Measurements from ENCODE around the gene YWHAQ.
"Not testable (repeated sequence)": the region's sequence is repeated elsewhere in the genome, so short reads cannot be mapped to it uniquely, and the experiment has no call there.

The YWHAQ gene

DNA sequence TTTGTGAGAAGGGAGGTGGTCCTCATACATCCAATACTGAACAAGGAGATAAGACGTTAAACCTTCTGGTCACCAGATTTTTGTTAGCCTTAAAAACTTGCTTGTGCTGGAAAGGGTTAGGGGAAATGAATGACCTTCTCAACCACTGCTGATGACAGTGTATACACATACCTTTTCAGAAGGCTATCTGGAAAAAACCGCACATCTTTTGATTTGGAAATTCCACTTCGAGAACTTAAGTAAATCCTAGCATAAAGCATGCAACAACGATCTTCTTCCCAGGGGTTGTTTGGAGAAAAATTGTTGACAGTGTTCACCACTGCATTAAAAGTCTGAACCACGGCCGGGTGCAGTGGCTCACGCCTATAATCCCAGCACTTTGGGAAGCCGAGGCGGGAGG, 7.6 kb downstream of the YWHAQ start:
- no peak overlapping the region for H3K4me3 ChIP-seq (ENCODE audit: low read depth, low read length)
- TF ChIP-seq, protein P1, sequence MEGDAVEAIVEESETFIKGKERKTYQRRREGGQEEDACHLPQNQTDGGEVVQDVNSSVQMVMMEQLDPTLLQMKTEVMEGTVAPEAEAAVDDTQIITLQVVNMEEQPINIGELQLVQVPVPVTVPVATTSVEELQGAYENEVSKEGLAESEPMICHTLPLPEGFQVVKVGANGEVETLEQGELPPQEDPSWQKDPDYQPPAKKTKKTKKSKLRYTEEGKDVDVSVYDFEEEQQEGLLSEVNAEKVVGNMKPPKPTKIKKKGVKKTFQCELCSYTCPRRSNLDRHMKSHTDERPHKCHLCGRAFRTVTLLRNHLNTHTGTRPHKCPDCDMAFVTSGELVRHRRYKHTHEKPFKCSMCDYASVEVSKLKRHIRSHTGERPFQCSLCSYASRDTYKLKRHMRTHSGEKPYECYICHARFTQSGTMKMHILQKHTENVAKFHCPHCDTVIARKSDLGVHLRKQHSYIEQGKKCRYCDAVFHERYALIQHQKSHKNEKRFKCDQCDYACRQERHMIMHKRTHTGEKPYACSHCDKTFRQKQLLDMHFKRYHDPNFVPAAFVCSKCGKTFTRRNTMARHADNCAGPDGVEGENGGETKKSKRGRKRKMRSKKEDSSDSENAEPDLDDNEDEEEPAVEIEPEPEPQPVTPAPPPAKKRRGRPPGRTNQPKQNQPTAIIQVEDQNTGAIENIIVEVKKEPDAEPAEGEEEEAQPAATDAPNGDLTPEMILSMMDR (IDR thresholded peaks at IDR 0.05; ENCODE audit: borderline replicate concordance, insufficient read depth, low read depth, low read length) = no peak

DNA sequence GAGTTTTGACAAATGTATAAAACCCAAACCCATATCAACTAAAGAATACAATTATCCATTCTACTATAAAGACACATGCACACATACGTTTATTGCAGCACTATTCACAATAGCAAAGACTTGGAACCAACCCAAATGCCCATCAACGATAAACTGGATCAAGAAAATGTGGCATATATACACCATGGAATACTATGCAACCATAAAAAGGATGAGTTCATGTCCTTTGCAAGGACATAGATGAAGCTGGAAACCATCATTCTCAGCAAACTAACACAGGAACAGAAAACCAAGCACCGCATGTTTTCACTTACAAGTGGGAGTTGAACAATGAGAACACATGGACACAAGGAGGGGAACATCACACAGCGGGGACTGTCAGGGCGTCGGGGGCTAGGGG, 9.1 kb downstream of the YWHAQ start:
- not testable (repeated sequence) for H3K4me3 ChIP-seq (ENCODE audit: low read depth, low read length)

DNA sequence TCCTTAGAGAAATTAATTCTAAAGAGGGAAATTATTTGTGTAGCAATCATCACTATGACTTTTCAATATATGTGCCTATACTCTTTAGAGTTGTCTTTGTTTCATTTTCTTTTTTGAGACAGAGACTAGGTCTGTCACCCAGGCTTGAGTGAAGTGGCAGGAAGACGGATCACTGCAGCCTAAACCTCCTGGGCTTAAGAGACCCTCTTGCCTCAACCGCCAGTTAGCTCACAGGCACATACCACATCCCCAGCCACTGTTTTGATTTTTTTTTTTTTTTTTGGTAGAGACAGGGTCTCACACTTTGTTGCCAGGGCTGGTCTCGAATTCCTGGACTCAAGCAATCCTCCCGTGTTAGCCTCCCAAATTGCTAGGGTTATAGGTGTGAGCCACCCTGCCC, 12.4 kb downstream of the YWHAQ start:
- H3K4me3 ChIP-seq (ENCODE audit: low read depth, low read length) = no peak overlapping the region
- TF ChIP-seq, protein P1 (IDR thresholded peaks at IDR 0.05; ENCODE audit: borderline replicate concordance, insufficient read depth, low read depth, low read length) = no peak

DNA sequence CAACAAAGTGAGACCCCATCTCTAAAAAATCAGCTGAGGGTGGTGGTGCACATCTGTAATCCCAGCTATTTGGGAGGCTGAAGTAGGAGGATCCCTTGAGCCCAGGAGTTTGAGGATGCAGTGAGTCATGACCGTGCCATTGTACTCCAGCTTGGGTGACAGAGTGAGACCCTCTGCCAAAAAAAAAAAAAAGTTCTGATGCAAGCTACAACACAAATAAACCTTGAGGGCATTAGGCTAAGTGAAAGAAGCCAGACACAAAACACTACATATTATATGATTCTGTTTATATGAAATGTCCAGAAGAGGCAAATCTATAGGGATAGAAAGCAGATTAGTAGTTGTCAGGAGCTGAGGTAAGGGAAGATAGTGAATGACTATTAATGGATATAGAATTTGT, 13.0 kb downstream of the YWHAQ start:
- TF ChIP-seq, protein P1 (IDR thresholded peaks at IDR 0.05; ENCODE audit: borderline replicate concordance, insufficient read depth, low read depth, low read length) = no peak
- H3K4me3 ChIP-seq (ENCODE audit: low read depth, low read length) = no peak overlapping the region

DNA sequence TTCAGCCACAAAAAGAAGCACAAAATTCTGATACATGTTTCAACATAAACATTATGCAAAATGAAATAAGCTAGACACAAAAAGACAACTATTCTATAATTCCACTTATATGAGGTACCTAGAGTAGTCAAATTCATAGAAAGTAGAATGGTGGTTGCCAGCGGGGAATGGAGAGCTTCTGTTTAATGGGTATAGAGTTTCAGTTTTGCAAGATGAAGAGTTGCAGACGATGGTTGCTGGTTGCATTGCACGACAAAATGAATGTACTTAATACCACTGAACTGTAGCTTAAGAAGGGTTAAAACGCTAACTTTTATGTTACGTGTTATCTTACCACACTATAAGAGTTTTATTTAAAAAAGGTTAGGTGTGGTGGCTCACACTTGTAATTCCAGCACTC, 13.5 kb downstream of the YWHAQ start:
- TF ChIP-seq, protein P1 (IDR thresholded peaks at IDR 0.05; ENCODE audit: borderline replicate concordance, insufficient read depth, low read depth, low read length) = no peak
- H3K4me3 ChIP-seq (ENCODE audit: low read depth, low read length) = no peak overlapping the region

DNA sequence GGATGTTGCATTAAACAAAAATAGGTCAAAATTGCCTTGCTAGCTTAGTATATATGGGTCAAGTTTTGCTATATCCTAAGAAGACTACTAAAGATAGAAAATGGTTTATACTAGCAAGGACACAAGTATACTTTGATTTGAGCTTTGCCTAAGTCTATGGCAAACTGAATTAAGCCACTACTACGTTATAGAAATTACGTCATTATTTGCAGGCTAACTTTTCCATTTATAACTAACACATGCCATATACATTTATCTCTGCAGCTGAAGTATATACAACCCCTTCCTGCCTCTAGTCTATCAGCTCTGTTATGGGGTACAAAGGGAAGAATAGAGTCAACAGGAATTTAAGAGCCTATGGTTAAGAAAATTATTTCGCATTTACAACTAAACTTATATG, 16.2 kb downstream of the YWHAQ start:
- TF ChIP-seq, protein P1 (IDR thresholded peaks at IDR 0.05; ENCODE audit: borderline replicate concordance, insufficient read depth, low read depth, low read length) = no peak
- no peak overlapping the region for H3K4me3 ChIP-seq (ENCODE audit: low read depth, low read length)

DNA sequence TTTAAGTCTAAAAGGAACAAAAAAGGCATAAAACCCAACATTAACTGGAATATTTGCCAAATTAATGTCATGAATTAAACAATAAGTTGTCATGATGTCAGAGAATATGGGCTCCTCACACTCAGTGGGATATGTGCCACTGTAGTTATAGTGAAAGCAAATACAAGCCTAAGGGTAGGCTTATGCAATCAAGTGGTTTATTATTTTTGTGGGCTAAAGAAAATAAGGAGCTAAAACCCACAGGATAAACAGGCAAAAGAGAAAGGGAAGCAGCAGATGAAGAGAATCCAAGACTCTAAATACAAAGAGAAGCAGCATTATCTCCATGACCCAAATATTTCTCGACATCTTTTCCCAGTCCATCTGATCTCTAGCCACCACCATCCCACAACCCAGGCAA, 17.5 kb downstream of the YWHAQ start:
- H3K4me3 ChIP-seq (ENCODE audit: low read depth, low read length) = no peak overlapping the region
- TF ChIP-seq, protein P1 (IDR thresholded peaks at IDR 0.05; ENCODE audit: borderline replicate concordance, insufficient read depth, low read depth, low read length) = no peak

DNA sequence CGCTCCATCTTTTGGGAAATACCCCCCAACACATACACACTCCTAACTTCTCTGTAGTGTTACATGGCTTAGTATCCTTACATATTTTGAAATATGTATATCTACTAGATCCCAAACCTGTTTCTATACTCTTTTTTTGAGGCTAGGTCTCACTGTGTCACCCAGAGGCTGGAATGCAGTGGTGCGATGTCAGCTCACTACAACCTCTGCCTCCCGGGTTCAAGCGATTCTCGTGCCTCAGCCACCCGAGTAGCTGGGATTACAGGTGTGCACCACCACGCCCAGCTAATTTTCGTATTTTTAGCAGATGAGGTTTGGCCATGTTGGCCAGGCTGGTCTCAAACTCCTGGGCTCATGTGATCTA, 19.3 kb downstream of the YWHAQ start:
- H3K4me3 ChIP-seq (ENCODE audit: low read depth, low read length) = not testable (repeated sequence)

All from GM12875 (cell line).